SK-N-SH treated with all-trans-retinoic acid at 6 μM for 48 hours (cell line): ENCODE measurements around the gene ARAP2.

Experiments used
- ATAC-seq: fragments of 200-7000 bp; cut with Tn5 transposase; 3 replicates; pipeline ENCODE4 v1.9.1; 2020; ENCODE audit warnings: mild to moderate bottlenecking, moderate library complexity
- ARNTL ChIP-seq: fragments of 450-650 bp; formaldehyde crosslinking; IDR thresholded peaks from 2 replicates; pipeline ENCODE4 v1.5.0; 2020; ENCODE audit warnings: low read depth, mild to moderate bottlenecking, moderate library complexity, borderline replicate concordance
- CSDC2 ChIP-seq: fragments of 250-450 bp; sonication (Bioruptor Pico); IDR thresholded peaks from 2 replicates; pipeline ENCODE4 v1.5.0; 2020; ENCODE audit warnings: mild to moderate bottlenecking, moderate library complexity
- ESRRG ChIP-seq: fragments of 250-450 bp; sonication (Bioruptor Pico); IDR thresholded peaks from 2 replicates; pipeline ENCODE4 v1.6.1; 2021; ENCODE audit warnings: mild to moderate bottlenecking
- OSR1 ChIP-seq: fragments of 250-450 bp; sonication (Bioruptor Pico); IDR thresholded peaks from 2 replicates; pipeline ENCODE4 v1.8.0; 2022; ENCODE audit warnings: moderate library complexity, mild to moderate bottlenecking, inconsistent platforms
- POU6F1 ChIP-seq: fragments of 250-450 bp; sonication (Bioruptor Pico); IDR thresholded peaks from 2 replicates; pipeline ENCODE4 v1.8.0; 2021; ENCODE audit warnings: low read depth, mild to moderate bottlenecking, moderate library complexity, borderline replicate concordance
- RARB ChIP-seq: fragments of 250-450 bp; sonication (Bioruptor Pico); IDR thresholded peaks from 2 replicates; pipeline ENCODE4 v1.8.0; 2021; ENCODE audit warnings: mild to moderate bottlenecking, moderate library complexity
- SNAI2 ChIP-seq: fragments of 250-450 bp; sonication (Bioruptor Pico); IDR thresholded peaks from 2 replicates; pipeline ENCODE4 v1.5.0; 2020; ENCODE audit warnings: mild to moderate bottlenecking, moderate library complexity
- TCF4 ChIP-seq: fragments of 250-450 bp; sonication (Bioruptor Pico); IDR thresholded peaks from 2 replicates; pipeline ENCODE4 v1.8.0; 2021; ENCODE audit warnings: mild to moderate bottlenecking, moderate library complexity, borderline replicate concordance
- TOX ChIP-seq: fragments of 250-450 bp; sonication (Bioruptor Pico); IDR thresholded peaks from 2 replicates; pipeline ENCODE4 v1.8.0; 2021; ENCODE audit warnings: mild to moderate bottlenecking, moderate library complexity, borderline replicate concordance
- TSHZ2 ChIP-seq: fragments of 250-450 bp; sonication (Bioruptor Pico); IDR thresholded peaks from 2 replicates; pipeline ENCODE4 v1.5.0; 2020; ENCODE audit warnings: mild to moderate bottlenecking, moderate library complexity
- ZC3H10 ChIP-seq: fragments of 250-450 bp; sonication (Bioruptor Pico); IDR thresholded peaks from 2 replicates; pipeline ENCODE4 v1.5.1; 2021; ENCODE audit warnings: mild to moderate bottlenecking, moderate library complexity
- ZNF565 ChIP-seq: fragments of 450-650 bp; formaldehyde crosslinking; conservative IDR thresholded peaks from 2 replicates; pipeline ENCODE4 v1.5.0; 2020; ENCODE audit warnings: low read depth, mild to moderate bottlenecking, moderate library complexity
- ZNF70 ChIP-seq: fragments of 450-650 bp; formaldehyde crosslinking; IDR thresholded peaks from 2 replicates; pipeline ENCODE4 v1.5.0; 2020; ENCODE audit warnings: mild to moderate bottlenecking, moderate library complexity
- TF ChIP-seq, protein P1 (sequence below): fragments of 250-450 bp; sonication (Bioruptor Pico); IDR thresholded peaks from 2 replicates; pipeline ENCODE4 v1.5.1; 2020; ENCODE audit warnings: low read depth, mild to moderate bottlenecking, moderate library complexity

ARAP2 gene

GRCh38 chr4:36227913-36228312 is 16.4 kb downstream of the ARAP2 start:
- no peak for TF ChIP-seq SNAI2 (CRISPR knock-in tag)
- TF ChIP-seq, protein P1, sequence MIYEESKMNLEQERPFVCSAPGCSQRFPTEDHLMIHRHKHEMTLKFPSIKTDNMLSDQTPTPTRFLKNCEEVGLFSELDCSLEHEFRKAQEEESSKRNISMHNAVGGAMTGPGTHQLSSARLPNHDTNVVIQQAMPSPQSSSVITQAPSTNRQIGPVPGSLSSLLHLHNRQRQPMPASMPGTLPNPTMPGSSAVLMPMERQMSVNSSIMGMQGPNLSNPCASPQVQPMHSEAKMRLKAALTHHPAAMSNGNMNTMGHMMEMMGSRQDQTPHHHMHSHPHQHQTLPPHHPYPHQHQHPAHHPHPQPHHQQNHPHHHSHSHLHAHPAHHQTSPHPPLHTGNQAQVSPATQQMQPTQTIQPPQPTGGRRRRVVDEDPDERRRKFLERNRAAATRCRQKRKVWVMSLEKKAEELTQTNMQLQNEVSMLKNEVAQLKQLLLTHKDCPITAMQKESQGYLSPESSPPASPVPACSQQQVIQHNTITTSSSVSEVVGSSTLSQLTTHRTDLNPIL (CRISPR knock-in tag) = no peak
- TF ChIP-seq ESRRG = no peak
- TF ChIP-seq TOX (CRISPR knock-in tag) = no peak
- ATAC-seq = no peak

- TF ChIP-seq TCF4 (no peak), ESRRG (no peak), ZNF70 (CRISPR knock-in tag) (no peak), ZNF565 (CRISPR knock-in tag) (no peak), CSDC2 (CRISPR knock-in tag) (no peak)
- TF ChIP-seq, protein P1 (CRISPR knock-in tag) = no peak
Measured at GRCh38 chr4:36226430-36227227, 17.7 kb downstream of the ARAP2 start.

GRCh38 chr4:36224972-36225903 is 19.1 kb downstream of the ARAP2 start:
- ATAC-seq = no peak
- no peak for TF ChIP-seq POU6F1 (CRISPR knock-in tag)
- TF ChIP-seq ESRRG = no peak
- TF ChIP-seq SNAI2 (CRISPR knock-in tag) = no peak
- TF ChIP-seq, protein P1 (CRISPR knock-in tag) = no peak
- no peak for TF ChIP-seq RARB
- TF ChIP-seq ZC3H10 (CRISPR knock-in tag) = no peak
- TF ChIP-seq TCF4 = no peak
- TF ChIP-seq ZNF565 (CRISPR knock-in tag) = no peak
- TF ChIP-seq CSDC2 (CRISPR knock-in tag) = no peak
- TF ChIP-seq ARNTL = no peak
- TF ChIP-seq, all 23 proteins: peak for 0

More at GRCh38 chr4:36226430-36227227, 17.7 kb downstream of the ARAP2 start:
- ATAC-seq = no peak

- no peak for ATAC-seq
- TF ChIP-seq ESRRG (no peak), TSHZ2 (CRISPR knock-in tag) (no peak), OSR1 (CRISPR knock-in tag) (no peak), ZNF565 (CRISPR knock-in tag) (no peak), CSDC2 (CRISPR knock-in tag) (no peak)
Measured at GRCh38 chr4:36222702-36223101, 21.6 kb downstream of the ARAP2 start.
